HG02623 (cell line): ENCODE data around the gene H1-8.

ENCODE experiments used
- ATAC-seq: cut with Tn5 transposase; IDR thresholded peaks from one replicate; pipeline ENCODE4 v1.9.1; 2021; ENCODE audit warnings: moderate library complexity; ENCODE audit not compliant: unreplicated experiment

H1-8 gene

GRCh38 chr3:129555616-129556357 lies 12.8 kb downstream of the H1-8 start:
- ATAC-seq, result no peak

- ATAC-seq, result no peak
Measured at GRCh38 chr3:129556358-129556695, 13.4 kb downstream of the H1-8 start.

- no peak for ATAC-seq
Measured at GRCh38 chr3:129556890-129557547, 14.0 kb downstream of the H1-8 start.

- ATAC-seq, result no peak
Measured at GRCh38 chr3:129557548-129557894, 14.5 kb downstream of the H1-8 start.

GRCh38 chr3:129558081-129558771 lies 15.3 kb downstream of the H1-8 start:
- ATAC-seq, result no peak

GRCh38 chr3:129558772-129559564 lies 16.0 kb downstream of the H1-8 start:
- no peak for ATAC-seq

GRCh38 chr3:129559565-129560079 lies 16.6 kb downstream of the H1-8 start:
- ATAC-seq, result no peak

- ATAC-seq, result no peak
Measured at GRCh38 chr3:129560269-129560787, 17.4 kb downstream of the H1-8 start.

GRCh38 chr3:129560911-129561594 lies 18.1 kb downstream of the H1-8 start:
- no peak for ATAC-seq

GRCh38 chr3:129561619-129562248 lies 18.8 kb downstream of the H1-8 start:
- no peak for ATAC-seq

- ATAC-seq, result no peak
Measured at GRCh38 chr3:129562803-129563202, 19.8 kb downstream of the H1-8 start.

- ATAC-seq, result no peak
Measured at GRCh38 chr3:129563332-129563731, 20.4 kb downstream of the H1-8 start.

- no peak for ATAC-seq
Measured at GRCh38 chr3:129563850-129564535, 21.0 kb downstream of the H1-8 start.

GRCh38 chr3:129564981-129565644 lies 22.1 kb downstream of the H1-8 start:
- ATAC-seq, result no peak

GRCh38 chr3:129565902-129566301 lies 22.9 kb downstream of the H1-8 start:
- ATAC-seq, result no peak

GRCh38 chr3:129567176-129567705 lies 24.3 kb downstream of the H1-8 start:
- no peak for ATAC-seq

- ATAC-seq, result no peak
Measured at GRCh38 chr3:129567939-129568338, 25.0 kb downstream of the H1-8 start.

- ATAC-seq, result no peak
Measured at GRCh38 chr3:129569856-129570255, 26.9 kb downstream of the H1-8 start.
